ENCODE results near the gene ARSD.
"Not testable (repeated sequence)": the region's sequence is repeated elsewhere in the genome, so short reads cannot be mapped to it uniquely, and the experiment has no call there.

Gene ARSD

GRCh38 chrX:2892816-2893215 lies 36.3 kb downstream of the ARSD start:
- no peak overlapping the region for H3K4me2 ChIP-seq (ENCODE audit: insufficient read depth, low read length)
- no peak for DNase-seq
- no peaks in the 10 kb centered on the region for H3K79me2 ChIP-seq (ENCODE audit: insufficient read depth, low read length)
- H3K4me1 ChIP-seq (ENCODE audit: insufficient read depth, low read length), result peaks cover 8% of the 10 kb centered on the region; the same call in 1 of the 2 replicates
- H3K9ac ChIP-seq (ENCODE audit: low read depth, low read length), result no peak overlapping the region
- H3K27me3 ChIP-seq (ENCODE audit: insufficient read depth, low read length, poor library complexity), result no peaks in the 10 kb centered on the region
- no peak overlapping the region for H2AFZ ChIP-seq (ENCODE audit: low read depth, low read length)
- H3K4me3 ChIP-seq (ENCODE audit: low read depth in 1 of 2, low read length in 2 of 2), result no peak overlapping the region
- no peak for ATAC-seq (ENCODE audit: insufficient read depth, low read depth)
- no peaks in the 10 kb centered on the region for H3K36me3 ChIP-seq (ENCODE audit: insufficient read depth, low read length)
- no peaks in the 10 kb centered on the region for H3K9me3 ChIP-seq (ENCODE audit: insufficient read depth, low read length, severe bottlenecking)
- TF ChIP-seq EZH2 (IDR thresholded peaks at IDR 0.05; ENCODE audit: borderline replicate concordance, low read depth, low read length, severe bottlenecking) (no peak), CTCF (IDR thresholded peaks at IDR 0.05; ENCODE audit: borderline replicate concordance, extremely low read depth, low read length, poor library complexity, severe bottlenecking) (no peak)
- no peaks in the 10 kb centered on the region for H4K20me1 ChIP-seq (ENCODE audit: insufficient read depth, low read length)
- no peak overlapping the region for H3K27ac ChIP-seq (ENCODE audit: low read length)

GRCh38 chrX:2890536-2891460 lies 38.3 kb downstream of the ARSD start:
- not testable (repeated sequence) for H2AFZ ChIP-seq (ENCODE audit: low read depth, low read length); ATAC-seq (ENCODE audit: insufficient read depth, low read depth); H3K36me3 ChIP-seq (ENCODE audit: insufficient read depth, low read length); H3K4me2 ChIP-seq (ENCODE audit: insufficient read depth, low read length); H3K4me1 ChIP-seq (ENCODE audit: insufficient read depth, low read length); H3K79me2 ChIP-seq (ENCODE audit: insufficient read depth, low read length); H3K27ac ChIP-seq (ENCODE audit: low read length); H3K4me3 ChIP-seq (ENCODE audit: low read depth in 1 of 2, low read length in 2 of 2); H3K27me3 ChIP-seq (ENCODE audit: insufficient read depth, low read length, poor library complexity); H4K20me1 ChIP-seq (ENCODE audit: insufficient read depth, low read length); H3K9me3 ChIP-seq (ENCODE audit: insufficient read depth, low read length, severe bottlenecking); H3K9ac ChIP-seq (ENCODE audit: low read depth, low read length); DNase-seq

GRCh38 chrX:2889706-2890490 lies 39.2 kb downstream of the ARSD start:
- not testable (repeated sequence) for H3K36me3 ChIP-seq (ENCODE audit: insufficient read depth, low read length); H3K27me3 ChIP-seq (ENCODE audit: insufficient read depth, low read length, poor library complexity); H3K9me3 ChIP-seq (ENCODE audit: insufficient read depth, low read length, severe bottlenecking); H4K20me1 ChIP-seq (ENCODE audit: insufficient read depth, low read length); H3K4me1 ChIP-seq (ENCODE audit: insufficient read depth, low read length); H3K79me2 ChIP-seq (ENCODE audit: insufficient read depth, low read length); H3K27ac ChIP-seq (ENCODE audit: low read length)
- DNase-seq (peak; percentile 22), ATAC-seq (ENCODE audit: insufficient read depth, low read depth) (peak; percentile 69)
- peak; percentile 55 for TF ChIP-seq CTCF (IDR thresholded peaks at IDR 0.05; ENCODE audit: borderline replicate concordance, extremely low read depth, low read length, poor library complexity, severe bottlenecking)
- peak overlapping the region; percentile 70 for H2AFZ ChIP-seq (ENCODE audit: low read depth, low read length)
- 0 out of 2 replicates have a peak overlapping the region, but pooled peaks have one; percentile 12 for H3K9ac ChIP-seq (ENCODE audit: low read depth, low read length)
- H3K4me3 ChIP-seq (ENCODE audit: low read depth in 1 of 2, low read length in 2 of 2), result peak overlapping the region in 1 of 2 experiments; percentile 46; a peak in 2 of 4 replicates
- peak overlapping the region; percentile 56 for H3K4me2 ChIP-seq (ENCODE audit: insufficient read depth, low read length)

All from DND-41 (cell line).